NCI-H2196 (cell line): ENCODE measurements around the gene STX2.
A peak's percentile ranks its signal among the peaks of the same experiment; 100 is the strongest.
"Not testable (repeated sequence)": the region's sequence is repeated elsewhere in the genome, so short reads cannot be mapped to it uniquely, and the experiment has no call there.

Experiments used
- DNase-seq: peaks from one replicate; lab custom pipeline; 2025; ENCODE audit not compliant: unreplicated experiment; lab: John Stamatoyannopoulos, UW

Gene STX2

GRCh38 chr12:130870442-130871285 is 31.6 kb upstream of the STX2 start:
- DNase-seq, result peak; percentile 19

GRCh38 chr12:130868412-130868811 is 29.4 kb upstream of the STX2 start:
- no peak for DNase-seq

- no peak for DNase-seq
These were observed 24.2 kb upstream of the STX2 start for GRCh38 chr12:130863298-130863697.

DNA sequence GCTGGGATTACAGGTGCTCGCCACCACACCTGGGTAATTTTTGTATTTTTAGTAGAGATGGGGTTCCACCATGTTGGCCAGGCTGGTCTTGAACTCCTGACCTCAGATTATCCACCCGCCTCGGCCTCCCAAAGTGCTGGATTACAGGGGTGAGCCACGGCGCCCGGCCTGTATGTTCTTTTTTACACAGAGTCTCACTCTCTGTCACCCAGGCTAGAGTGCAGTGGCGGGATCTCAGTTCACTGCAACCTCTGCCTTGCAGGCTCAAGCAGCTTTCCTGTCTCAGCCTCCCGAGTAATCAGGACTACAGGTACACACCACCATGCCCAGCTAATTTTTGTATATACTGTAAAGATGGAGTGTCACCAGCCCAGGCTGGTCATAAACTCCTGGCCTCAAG is 23.7 kb upstream of the STX2 start:
- DNase-seq, result not testable (repeated sequence)

DNA sequence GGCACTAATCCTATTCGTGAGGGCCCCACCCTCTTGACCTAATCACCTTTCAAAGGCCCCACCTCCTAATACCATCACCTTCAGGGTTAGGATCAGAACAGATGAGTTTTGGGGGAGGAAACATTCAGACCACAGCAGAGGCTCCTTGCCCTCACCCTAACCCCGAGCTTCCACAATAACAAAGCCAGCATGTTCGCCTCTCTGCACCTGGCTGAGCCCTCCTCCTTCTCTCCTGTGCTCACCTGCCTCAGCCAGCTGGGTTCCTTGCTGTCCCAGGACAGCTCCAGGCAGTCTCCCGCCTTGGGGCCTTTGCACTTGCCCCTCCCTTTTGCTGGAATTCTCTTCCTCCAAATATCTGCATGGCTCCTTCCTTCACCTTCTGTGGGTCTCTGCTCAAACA is 23.1 kb upstream of the STX2 start:
- no peak for DNase-seq

DNA sequence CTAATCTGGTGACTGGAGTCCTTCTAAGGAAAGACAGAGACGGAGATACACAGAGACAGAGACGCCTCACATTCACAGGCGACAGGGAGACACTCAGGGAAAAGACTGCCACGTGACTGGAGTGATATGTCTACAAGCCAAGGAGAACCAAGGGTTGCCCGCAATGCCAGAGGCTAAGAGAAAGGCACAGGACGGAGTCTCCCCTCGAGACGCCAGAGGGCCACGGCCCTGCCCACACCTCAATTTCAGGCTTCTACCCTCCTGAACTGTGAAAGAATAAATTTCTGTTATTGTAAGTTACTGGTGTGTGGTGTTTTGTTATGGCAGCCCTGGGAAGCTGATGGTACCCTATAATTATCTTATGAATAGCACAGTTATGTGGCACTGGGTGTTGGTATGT is 21.3 kb upstream of the STX2 start:
- no peak for DNase-seq

- DNase-seq, result no peak
These were observed 20.1 kb upstream of the STX2 start for GRCh38 chr12:130859161-130859560.

DNA sequence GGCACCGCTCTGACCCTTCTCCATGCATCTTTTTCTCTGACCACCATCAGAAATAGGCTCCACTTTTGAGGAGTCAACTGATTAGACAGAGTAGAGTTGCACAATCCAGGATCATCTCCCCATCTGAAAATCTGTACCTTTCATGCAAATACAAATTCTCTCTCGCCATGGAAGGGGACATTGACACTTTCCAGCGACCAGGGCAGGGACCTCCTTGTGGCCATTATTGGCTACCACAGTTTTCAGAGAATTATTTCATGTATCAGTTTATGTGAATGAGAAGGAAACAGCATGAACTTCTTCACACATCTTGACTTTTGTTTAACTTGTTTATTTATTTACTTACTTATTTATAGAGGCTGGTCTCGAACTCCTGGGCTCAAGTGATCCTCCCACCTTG is 19.0 kb upstream of the STX2 start:
- DNase-seq, result no peak

DNA sequence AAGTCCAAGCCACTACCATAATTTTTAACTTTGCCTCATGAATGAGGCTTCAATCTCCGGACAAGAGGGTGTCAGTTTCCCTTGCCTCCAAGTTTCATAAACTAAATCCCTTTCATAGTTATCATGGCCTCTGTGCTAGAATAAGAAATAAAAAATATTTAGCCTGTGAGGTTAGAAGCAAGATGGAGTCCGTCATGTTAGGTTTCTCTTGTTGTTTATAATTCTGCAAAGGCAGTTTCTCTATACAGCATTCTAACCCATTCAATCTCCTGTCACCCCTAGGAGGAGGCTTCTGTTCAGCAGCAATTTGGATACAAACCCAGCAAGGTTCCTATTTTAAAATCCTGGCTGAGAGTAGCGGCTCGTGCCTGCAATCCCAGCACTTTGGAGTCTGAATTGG is 17.0 kb upstream of the STX2 start:
- DNase-seq, result no peak

GRCh38 chr12:130850418-130851021 is 11.5 kb upstream of the STX2 start:
- DNase-seq, result no peak

- DNase-seq, result no peak
These were observed 10.7 kb upstream of the STX2 start for GRCh38 chr12:130849561-130850417.

- DNase-seq, result not testable (repeated sequence)
These were observed 9.8 kb upstream of the STX2 start for GRCh38 chr12:130848785-130849305.

GRCh38 chr12:130848105-130848504 is 9.1 kb upstream of the STX2 start:
- DNase-seq, result not testable (repeated sequence)

- no peak for DNase-seq
These were observed 8.1 kb upstream of the STX2 start for GRCh38 chr12:130847112-130847511.

DNA sequence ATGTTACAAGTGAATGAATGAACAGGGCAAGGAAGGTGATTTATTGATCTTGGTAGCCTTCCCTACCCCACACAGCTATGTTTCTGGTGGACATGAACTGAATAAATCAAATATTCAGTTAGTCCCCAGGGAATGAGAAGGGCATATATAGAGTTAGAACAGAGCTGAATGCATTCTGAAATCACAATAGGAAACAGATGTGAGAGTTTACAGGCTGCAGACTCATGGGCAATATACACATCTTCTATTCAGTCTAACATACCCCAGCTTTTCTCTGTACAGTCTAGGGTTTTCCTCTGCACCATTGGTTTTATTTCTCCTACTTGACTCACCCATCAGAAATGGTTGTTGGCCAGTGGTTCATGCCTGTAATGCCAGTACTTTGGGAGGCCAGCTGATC is 7.3 kb upstream of the STX2 start:
- no peak for DNase-seq

DNA sequence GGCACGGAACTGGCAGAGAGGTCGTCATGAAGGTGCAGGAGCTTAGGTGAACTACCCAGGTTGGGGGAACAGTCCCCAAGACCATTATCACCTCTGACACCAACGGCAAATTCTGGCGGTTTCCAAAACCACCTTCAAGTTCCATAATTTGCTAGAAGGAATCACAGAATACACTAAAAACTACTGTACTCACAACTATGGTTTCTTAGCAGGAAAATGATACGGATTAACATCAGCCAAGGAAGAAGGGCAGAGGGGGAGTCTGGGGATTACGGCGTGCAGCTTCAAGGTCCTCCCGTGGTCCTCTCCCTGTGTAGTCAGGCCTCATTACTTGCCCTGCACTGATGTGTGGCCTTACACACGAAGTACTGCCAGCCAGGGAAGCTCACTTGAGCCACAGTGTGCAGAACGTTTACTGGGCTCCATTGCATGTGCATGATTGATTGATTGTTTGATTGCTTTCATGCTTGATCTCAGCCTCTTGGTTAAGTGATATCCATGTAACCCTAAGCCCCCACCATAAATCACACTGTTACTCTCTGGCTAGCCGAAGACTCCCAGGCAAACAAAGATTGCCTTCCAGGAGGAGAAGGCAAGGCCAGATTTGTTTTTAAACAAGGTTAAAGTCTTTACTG is 837 bp upstream of the STX2 start:
- no peak for DNase-seq

- peak; percentile 6 for DNase-seq
These were observed 633 bp downstream of the STX2 start for GRCh38 chr12:130838284-130838950.

- no peak for DNase-seq
These were observed 3.6 kb downstream of the STX2 start for GRCh38 chr12:130835436-130835835.

DNA sequence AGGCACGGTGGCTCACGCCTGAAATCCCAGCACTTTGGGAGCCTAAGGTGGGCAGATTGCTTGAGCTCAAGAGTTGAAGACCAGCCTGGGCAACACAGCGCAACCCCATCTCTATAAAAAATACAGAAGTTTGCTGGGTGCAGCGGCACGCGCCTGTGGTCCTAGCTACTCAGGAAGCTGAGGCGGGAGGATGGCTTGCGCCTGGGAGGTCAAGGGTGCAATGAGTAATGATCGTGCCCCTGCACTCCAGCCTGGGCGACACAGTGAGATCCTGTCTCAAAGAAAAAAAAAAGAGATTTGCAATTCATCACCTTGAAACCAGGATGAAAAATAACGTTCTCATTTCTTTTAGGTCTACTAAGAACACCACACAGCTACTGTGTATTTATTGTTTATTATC is 4.0 kb downstream of the STX2 start:
- DNase-seq, result no peak

- peak; percentile 12 for DNase-seq
These were observed 6.4 kb downstream of the STX2 start for GRCh38 chr12:130832561-130833209.
